Sigmoid colon (tissue), 7 donors: ENCODE measurements around the gene THRA. TPM values are rescaled to one million over a fixed set of nuclear protein-coding genes. Genes with fewer than 3 reads are reported as not detected.
A peak's percentile ranks its signal among the peaks of the same experiment; 100 is the strongest.

Experiments used
- DNase-seq: peaks from one replicate; pipeline ENCODE4 v3.0.0-alpha.2; 2019
- H3K27ac ChIP-seq, 4 donors: fragments of 200-600 bp; sonication (generic); one replicate each; pipeline ENCODE4 v1.5.1; 2016 to 2019; ENCODE audit warnings: mild to moderate bottlenecking in 1 of 4
- H3K27me3 ChIP-seq, 3 donors: fragments of 200-600 bp; sonication (generic); one replicate each; pipeline ENCODE4 v1.5.1; 2019; ENCODE audit warnings: mild to moderate bottlenecking in 1 of 3
- H3K36me3 ChIP-seq, 4 donors: fragments of 200-600 bp; sonication (generic); one replicate each; pipeline ENCODE4 v1.5.1; 2016 to 2019
- H3K4me1 ChIP-seq, 4 donors: fragments of 200-600 bp; sonication (generic); one replicate each; pipeline ENCODE4 v1.5.1; 2017 to 2019
- H3K4me3 ChIP-seq, 4 donors: fragments of 200-600 bp; sonication (generic); one replicate each; pipeline ENCODE4 v1.5.1; 2017 to 2019; ENCODE audit warnings: mild to moderate bottlenecking in 2 of 4, moderate library complexity in 1 of 4
- H3K9me3 ChIP-seq, 4 donors: fragments of 200-600 bp in 3 of 4; sonication (generic) in 3 of 4; one replicate each; pipeline versions ENCODE4 v1.5.1 to v1.6.1; 2013 to 2019
- CTCF ChIP-seq, 4 experiments: fragments of 450-650 bp in 3 of 4; fragments of 200-600 bp in 1 of 4; IDR thresholded peaks; one replicate each; pipeline ENCODE4 v1.5.1; 2016 to 2019; ENCODE audit warnings: antibody characterized with exemption in 4 of 4, mild to moderate bottlenecking in 3 of 4, moderate library complexity in 2 of 4
- EP300 ChIP-seq, 4 donors: sonication (generic); formaldehyde crosslinking; IDR thresholded peaks; one replicate each; pipeline ENCODE4 v1.6.1; 2017; ENCODE audit warnings: antibody characterized with exemption in 4 of 4
- POLR2A ChIP-seq, 2 donors: fragments of 450-650 bp; IDR thresholded peaks; one replicate each; pipeline ENCODE4 v1.6.1; 2016; ENCODE audit warnings: antibody characterized with exemption in 2 of 2, mild to moderate bottlenecking in 2 of 2, moderate library complexity in 2 of 2
- POLR2AphosphoS5 ChIP-seq, 4 donors: sonication (generic); formaldehyde crosslinking; IDR thresholded peaks; one replicate each; pipeline ENCODE4 v1.6.1; 2017; ENCODE audit warnings: antibody characterized with exemption in 4 of 4
- WGBS, 2 donors: extraction: QIAGEN DNeasy Blood & Tissue Kit; methylation state at CpG; one replicate each; pipeline ENCODE4 v1.1.7; 2013; 5-methylcytosine and 5-hydroxymethylcytosine counted together
- intact Hi-C: fragments of 100-400 bp; cut with DNase I; formaldehyde crosslinking; loops from one replicate; pipeline ENCODE4 v1.15.1; 2023
- polyA plus RNA-seq, 3 donors: library from polyadenylated mRNA; stranded (reverse); fragments of 200-250 nt; gene quantifications; one replicate each; pipeline ENCODE4 v1.2.3, GENCODE V29; 2013
- total RNA-seq, 4 donors: library from RNA; depleted of rRNA; stranded (reverse); fragments of >200 nt; gene quantifications; one replicate each; pipeline ENCODE4 v1.1.0, GENCODE V29; 2016
- donor health status: healthy with polysubstance abuse.
- donor health status: Bipolar disorder and iron deficiency.
- donor health status: healthy.

Gene THRA
- total RNA-seq (10 to 100 TPM; 78.8 to 86.1 (median 83.8) TPM), polyA plus RNA-seq (10 to 100 TPM; 25.4 to 35.4 (median 25.8) TPM)

GRCh38 chr17:40062329-40063186 lies at the start of gene THRA:
THRA (plus strand) TSS chr17:40062965; CDS start chr17:40074489, 11,524 bp downstream.
- H3K27ac ChIP-seq = peak within 1 kb of the TSS; percentile 96 to 99 (median 98)
- no peaks in the 10 kb centered on the region for H3K9me3 ChIP-seq
- peak; percentile 88 for DNase-seq
- intact Hi-C loops = loop anchor here (1.0 to 2.0 kb wide), 3 partner anchors 13 to 48 kb away; no protein-coding TSS in a partner anchor
- peak within 1 kb of the TSS; percentile 87 to 98 (median 95) for H3K4me3 ChIP-seq
- TF ChIP-seq CTCF (IDR thresholded peaks at IDR 0.05) (peak in 1 of 4 experiments; percentile 22), POLR2AphosphoS5 (IDR thresholded peaks at IDR 0.05) (peak in 3 of 4 donors; percentile 6 to 51 (median 47)), POLR2A (IDR thresholded peaks at IDR 0.05) (no peak), EP300 (IDR thresholded peaks at IDR 0.05) (no peak)
- 1% methylated on average over 83 of the region's 83 CpGs for WGBS, 2 donors
- H3K27me3 ChIP-seq = no peaks in the 10 kb centered on the region
- H3K36me3 ChIP-seq = no peaks in the 10 kb centered on the region
- H3K4me1 ChIP-seq = peaks cover 0 to 84% (median 64%) of the 10 kb centered on the region in 4 donors

GRCh38 chr17:40014375-40014980 lies 48.3 kb upstream of the THRA start:
- Histone ChIP-seq H3K4me3 (no peak overlapping the region), H3K4me1 (peaks cover 0 to 38% (median 30%) of the 10 kb centered on the region in 4 donors), H3K36me3 (peaks cover 0 to 3% (median 2%) of the 10 kb centered on the region in 4 donors), H3K9me3 (no peaks in the 10 kb centered on the region), H3K27ac (peak overlapping the region; percentile 32 to 48 (median 42)), H3K27me3 (no peaks in the 10 kb centered on the region)
- intact Hi-C loops = loop anchor here (1.0 kb wide), 1 partner anchor 13 kb away; no protein-coding TSS in a partner anchor
- TF ChIP-seq POLR2AphosphoS5 (IDR thresholded peaks at IDR 0.05) = peak in 1 of 4 donors; percentile 51
- no peak for TF ChIP-seq CTCF (IDR thresholded peaks at IDR 0.05)
- no peak for TF ChIP-seq POLR2A (IDR thresholded peaks at IDR 0.05)
- peak; percentile 78 for DNase-seq
- 15 to 53% methylated on average over 18 of the region's 18 CpGs for WGBS, 2 donors

- H3K9me3 ChIP-seq = no peaks in the 10 kb centered on the region
- H3K27me3 ChIP-seq = no peaks in the 10 kb centered on the region
- WGBS, 2 donors = 15 to 47% methylated on average over 20 of the region's 20 CpGs
- H3K36me3 ChIP-seq = peaks cover 0 to 12% (median 8%) of the 10 kb centered on the region in 4 donors
- TF ChIP-seq CTCF (IDR thresholded peaks at IDR 0.05) (no peak), POLR2A (IDR thresholded peaks at IDR 0.05) (no peak), POLR2AphosphoS5 (IDR thresholded peaks at IDR 0.05) (no peak), EP300 (IDR thresholded peaks at IDR 0.05) (no peak)
- intact Hi-C loops = loop anchor here (5.0 kb wide), 1 partner anchor 277 kb away; no protein-coding TSS in a partner anchor
- no peak within 1 kb of the TSS for H3K4me3 ChIP-seq
- H3K4me1 ChIP-seq = peaks cover 0 to 41% (median 32%) of the 10 kb centered on the region in 4 donors
- DNase-seq = no peak
- H3K27ac ChIP-seq = peak within 1 kb of the TSS; percentile 32 to 48 (median 42)
Observed at GRCh38 chr17:40015005-40015997, 47.5 kb upstream of the THRA start, which contains the start of gene CSF3. CSF3 (plus strand) TSS chr17:40015440; CDS start chr17:40015475, 35 bp downstream.
